HepG2 (cell line): ENCODE results near the gene NDUFB11. TPM values are rescaled to one million over a fixed set of nuclear protein-coding genes. Genes with fewer than 3 reads are reported as not detected.

ENCODE experiments used
- BRCA1 ChIP-seq: sonication (generic); formaldehyde crosslinking; IDR thresholded peaks from 2 replicates; pipeline ENCODE4 v1.4.0; 2020; ENCODE audit warnings: missing genetic modification reagents
- FOXA1 ChIP-seq, 2 experiments: fragments of 450-650 bp in 1 of 2; sonication (generic) in 1 of 2; formaldehyde crosslinking in 1 of 2; IDR thresholded peaks; 2 replicates each; pipeline versions ENCODE4 v1.4.0 to v1.6.1; 2016 to 2020; ENCODE audit warnings: missing genetic modification reagents in 1 of 2
- IRF2 ChIP-seq: IDR thresholded peaks from 2 replicates; pipeline ENCODE4 v1.6.1; 2018; ENCODE audit warnings: missing genetic modification reagents, missing compliant biosample characterization
- KDM4B ChIP-seq: sonication (generic); formaldehyde crosslinking; IDR thresholded peaks from 2 replicates; pipeline ENCODE4 v1.4.0; 2020; ENCODE audit warnings: missing genetic modification reagents
- KLF6 ChIP-seq: IDR thresholded peaks from 2 replicates; pipeline ENCODE4 v1.8.0; 2016; ENCODE audit warnings: missing biosample characterization, missing genetic modification reagents
- MIER2 ChIP-seq: IDR thresholded peaks from 2 replicates; pipeline ENCODE4 v1.6.1; 2016; ENCODE audit warnings: missing biosample characterization, missing genetic modification reagents
- MIXL1 ChIP-seq: IDR thresholded peaks from 2 replicates; pipeline ENCODE4 v1.6.1; 2016
- NCOA2 ChIP-seq: sonication (generic); formaldehyde crosslinking; IDR thresholded peaks from 2 replicates; pipeline ENCODE4 v1.8.0; 2022; ENCODE audit warnings: inconsistent platforms
- NFIC ChIP-seq: IDR thresholded peaks from 2 replicates; pipeline ENCODE4 v1.6.1; 2012; ENCODE audit warnings: mild to moderate bottlenecking, low read length, inconsistent platforms
- NFKB2 ChIP-seq: sonication (generic); formaldehyde crosslinking; IDR thresholded peaks from 2 replicates; pipeline ENCODE4 v1.4.0; 2020; ENCODE audit warnings: missing genetic modification reagents, borderline replicate concordance
- PHB2 ChIP-seq: fragments of 450-650 bp; IDR thresholded peaks from 2 replicates; pipeline ENCODE4 v1.6.1; 2018; ENCODE audit not compliant: partially characterized antibody
- RORA ChIP-seq: sonication (generic); formaldehyde crosslinking; IDR thresholded peaks from 2 replicates; pipeline ENCODE4 v1.5.0; 2020; ENCODE audit warnings: mild to moderate bottlenecking, missing genetic modification reagents, moderate library complexity
- SALL1 ChIP-seq: sonication (generic); formaldehyde crosslinking; IDR thresholded peaks from 2 replicates; pipeline ENCODE4 v1.8.0; 2022; ENCODE audit warnings: mild to moderate bottlenecking, missing genetic modification reagents
- SRF ChIP-seq: IDR thresholded peaks from 2 replicates; pipeline ENCODE4 v1.6.1; 2011; ENCODE audit warnings: mild to moderate bottlenecking, low read depth, low read length, moderate library complexity
- TOPORS ChIP-seq: sonication (generic); formaldehyde crosslinking; IDR thresholded peaks from 2 replicates; pipeline ENCODE4 v1.8.0; 2023; ENCODE audit warnings: mild to moderate bottlenecking, missing genetic modification reagents
- YEATS4 ChIP-seq: sonication (generic); formaldehyde crosslinking; IDR thresholded peaks from 2 replicates; pipeline ENCODE4 v1.4.0; 2020; ENCODE audit warnings: missing genetic modification reagents, borderline replicate concordance
- ZNF296 ChIP-seq: sonication (generic); formaldehyde crosslinking; conservative IDR thresholded peaks from 2 replicates; pipeline ENCODE4 v1.5.0; 2020; ENCODE audit warnings: mild to moderate bottlenecking, missing genetic modification reagents
- ZNF709 ChIP-seq: sonication (generic); formaldehyde crosslinking; IDR thresholded peaks from 2 replicates; pipeline ENCODE4 v1.5.0; 2020; ENCODE audit warnings: mild to moderate bottlenecking, missing genetic modification reagents
- ZNF766 ChIP-seq: sonication (generic); formaldehyde crosslinking; IDR thresholded peaks from 2 replicates; pipeline ENCODE4 v1.5.0; 2020; ENCODE audit warnings: missing genetic modification reagents, borderline replicate concordance
- ZSCAN20 ChIP-seq: sonication (generic); formaldehyde crosslinking; IDR thresholded peaks from 2 replicates; pipeline ENCODE4 v1.4.0; 2020; ENCODE audit warnings: missing genetic modification reagents, mild to moderate bottlenecking, borderline replicate concordance
- ZSCAN30 ChIP-seq: sonication (generic); formaldehyde crosslinking; IDR thresholded peaks from 2 replicates; pipeline ENCODE4 v1.5.0; 2020; ENCODE audit warnings: mild to moderate bottlenecking, missing genetic modification reagents
- polyA plus RNA-seq, 8 experiments: library from polyadenylated mRNA; depleted of rRNA in 3 of 8; stranded (reverse) in 7 of 8; unstranded in 1 of 8; fragments of >200 nt; fragmentation: Illumina TruSeq in 4 of 8; extraction: Trizol in 4 of 8; gene quantifications; 2 replicates each; pipeline versions ENCODE4 v1.2.1 to v1.2.3, GENCODE V29; 2011 to 2016; ENCODE audit warnings: low read depth in 4 of 8, missing spikeins in 1 of 8, mixed read lengths in 1 of 8; ENCODE audit not compliant: insufficient read depth in 1 of 8
- total RNA-seq, 5 experiments: library from RNA; depleted of rRNA; stranded (reverse); fragments of >200 nt; fragmentation: Illumina TruSeq; extraction: Trizol; gene quantifications; 2 replicates each; pipeline ENCODE4 v1.2.3, GENCODE V29; 2016; ENCODE audit warnings: low read depth in 1 of 5
- TF ChIP-seq, protein P1 (sequence below), 2 experiments: IDR thresholded peaks; 2 replicates each; pipeline ENCODE4 v1.6.1; 2011 to 2012; ENCODE audit warnings: low read length in 2 of 2, borderline replicate concordance in 1 of 2, low read depth in 1 of 2, mild to moderate bottlenecking in 1 of 2, moderate library complexity in 1 of 2
- TF ChIP-seq, protein P2 (sequence below): sonication (generic); formaldehyde crosslinking; IDR thresholded peaks from 2 replicates; pipeline ENCODE4 v1.5.1; 2020; ENCODE audit warnings: mild to moderate bottlenecking, missing genetic modification reagents, moderate library complexity
- TF ChIP-seq, protein P3 (sequence below): sonication (generic); formaldehyde crosslinking; IDR thresholded peaks from 2 replicates; pipeline ENCODE4 v1.4.0; 2020; ENCODE audit warnings: mild to moderate bottlenecking, missing genetic modification reagents

The NDUFB11 gene
- total and polyA plus RNA-seq, 2 of the 13 experiments (the other 11 are each of a cell fraction or from before 2014, with no cell fraction given): 46.6 to 100 TPM

DNA sequence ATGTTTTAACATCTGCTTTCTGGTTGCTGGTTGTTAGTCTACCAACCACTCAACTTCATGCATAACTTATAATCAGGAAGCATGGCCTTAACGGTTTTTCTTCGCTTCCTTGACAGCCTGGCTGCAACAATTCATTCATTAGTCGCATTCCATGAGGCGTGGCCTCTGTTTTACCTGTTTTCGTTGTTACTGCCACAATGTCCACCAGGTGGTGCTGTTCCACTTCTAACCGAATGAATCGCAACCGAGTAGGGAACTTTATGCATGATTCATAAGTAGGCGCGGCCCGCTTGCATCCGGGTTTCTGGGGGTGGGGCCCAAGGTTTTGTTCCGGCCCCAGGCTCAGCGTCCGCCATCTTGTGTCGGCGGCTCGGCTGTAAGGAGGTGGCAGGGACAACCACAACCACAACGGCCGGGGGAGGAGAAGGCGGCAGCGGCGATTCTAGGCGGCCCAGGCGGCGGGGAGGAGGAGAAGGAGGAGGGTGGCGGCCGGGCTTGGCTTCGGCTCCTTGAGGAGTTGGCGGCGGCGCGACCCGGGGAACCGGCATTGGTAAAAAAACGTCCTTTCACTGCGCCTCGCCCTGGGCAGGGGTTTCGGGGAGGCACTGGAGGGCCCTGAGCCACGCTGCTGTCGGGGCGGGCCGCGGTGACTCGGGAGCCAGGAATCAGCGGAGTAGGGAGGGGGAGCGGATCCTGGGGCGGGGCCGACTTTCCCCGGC lies 49.1 kb upstream of the NDUFB11 start, which contains the start of gene UBA1 (continued):
- TF ChIP-seq FOXA1 (IDR thresholded peaks at IDR 0.05) (no peak), FOXA1 (CRISPR knock-in tag; IDR thresholded peaks at IDR 0.05) (no peak), NCOA2 (CRISPR knock-in tag) (no peak), SRF (no peak), IRF2 (CRISPR knock-in tag) (no peak), ZSCAN20 (CRISPR knock-in tag) (no peak), NFIC (no peak), TOPORS (CRISPR knock-in tag) (no peak), ZNF766 (CRISPR knock-in tag) (no peak), YEATS4 (peak; percentile 57; the same call in 1 of the 2 replicates), PHB2 (no peak), MIER2 (CRISPR knock-in tag) (no peak), NFKB2 (CRISPR knock-in tag) (no peak), ZNF709 (CRISPR knock-in tag) (no peak), RORA (CRISPR knock-in tag) (no peak), SALL1 (CRISPR knock-in tag) (peak; percentile 55; the same call in 1 of the 2 replicates), MIXL1 (CRISPR knock-in tag) (no peak), BRCA1 (CRISPR knock-in tag) (no peak), ZNF296 (CRISPR knock-in tag) (no peak), KDM4B (CRISPR knock-in tag) (no peak), ZSCAN30 (no peak), KLF6 (CRISPR knock-in tag) (0 out of 2 replicates have a peak, but pooled peaks have one; percentile 48)
- TF ChIP-seq, protein P1, sequence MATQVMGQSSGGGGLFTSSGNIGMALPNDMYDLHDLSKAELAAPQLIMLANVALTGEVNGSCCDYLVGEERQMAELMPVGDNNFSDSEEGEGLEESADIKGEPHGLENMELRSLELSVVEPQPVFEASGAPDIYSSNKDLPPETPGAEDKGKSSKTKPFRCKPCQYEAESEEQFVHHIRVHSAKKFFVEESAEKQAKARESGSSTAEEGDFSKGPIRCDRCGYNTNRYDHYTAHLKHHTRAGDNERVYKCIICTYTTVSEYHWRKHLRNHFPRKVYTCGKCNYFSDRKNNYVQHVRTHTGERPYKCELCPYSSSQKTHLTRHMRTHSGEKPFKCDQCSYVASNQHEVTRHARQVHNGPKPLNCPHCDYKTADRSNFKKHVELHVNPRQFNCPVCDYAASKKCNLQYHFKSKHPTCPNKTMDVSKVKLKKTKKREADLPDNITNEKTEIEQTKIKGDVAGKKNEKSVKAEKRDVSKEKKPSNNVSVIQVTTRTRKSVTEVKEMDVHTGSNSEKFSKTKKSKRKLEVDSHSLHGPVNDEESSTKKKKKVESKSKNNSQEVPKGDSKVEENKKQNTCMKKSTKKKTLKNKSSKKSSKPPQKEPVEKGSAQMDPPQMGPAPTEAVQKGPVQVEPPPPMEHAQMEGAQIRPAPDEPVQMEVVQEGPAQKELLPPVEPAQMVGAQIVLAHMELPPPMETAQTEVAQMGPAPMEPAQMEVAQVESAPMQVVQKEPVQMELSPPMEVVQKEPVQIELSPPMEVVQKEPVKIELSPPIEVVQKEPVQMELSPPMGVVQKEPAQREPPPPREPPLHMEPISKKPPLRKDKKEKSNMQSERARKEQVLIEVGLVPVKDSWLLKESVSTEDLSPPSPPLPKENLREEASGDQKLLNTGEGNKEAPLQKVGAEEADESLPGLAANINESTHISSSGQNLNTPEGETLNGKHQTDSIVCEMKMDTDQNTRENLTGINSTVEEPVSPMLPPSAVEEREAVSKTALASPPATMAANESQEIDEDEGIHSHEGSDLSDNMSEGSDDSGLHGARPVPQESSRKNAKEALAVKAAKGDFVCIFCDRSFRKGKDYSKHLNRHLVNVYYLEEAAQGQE (IDR thresholded peaks at IDR 0.05; ENCODE audit: borderline replicate concordance in 1 of 2, low read depth in 1 of 2, low read length in 2 of 2): no peak
- TF ChIP-seq, protein P2, sequence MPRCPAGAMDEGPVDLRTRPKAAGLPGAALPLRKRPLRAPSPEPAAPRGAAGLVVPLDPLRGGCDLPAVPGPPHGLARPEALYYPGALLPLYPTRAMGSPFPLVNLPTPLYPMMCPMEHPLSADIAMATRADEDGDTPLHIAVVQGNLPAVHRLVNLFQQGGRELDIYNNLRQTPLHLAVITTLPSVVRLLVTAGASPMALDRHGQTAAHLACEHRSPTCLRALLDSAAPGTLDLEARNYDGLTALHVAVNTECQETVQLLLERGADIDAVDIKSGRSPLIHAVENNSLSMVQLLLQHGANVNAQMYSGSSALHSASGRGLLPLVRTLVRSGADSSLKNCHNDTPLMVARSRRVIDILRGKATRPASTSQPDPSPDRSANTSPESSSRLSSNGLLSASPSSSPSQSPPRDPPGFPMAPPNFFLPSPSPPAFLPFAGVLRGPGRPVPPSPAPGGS (CRISPR knock-in tag): no peak
- TF ChIP-seq, protein P3, sequence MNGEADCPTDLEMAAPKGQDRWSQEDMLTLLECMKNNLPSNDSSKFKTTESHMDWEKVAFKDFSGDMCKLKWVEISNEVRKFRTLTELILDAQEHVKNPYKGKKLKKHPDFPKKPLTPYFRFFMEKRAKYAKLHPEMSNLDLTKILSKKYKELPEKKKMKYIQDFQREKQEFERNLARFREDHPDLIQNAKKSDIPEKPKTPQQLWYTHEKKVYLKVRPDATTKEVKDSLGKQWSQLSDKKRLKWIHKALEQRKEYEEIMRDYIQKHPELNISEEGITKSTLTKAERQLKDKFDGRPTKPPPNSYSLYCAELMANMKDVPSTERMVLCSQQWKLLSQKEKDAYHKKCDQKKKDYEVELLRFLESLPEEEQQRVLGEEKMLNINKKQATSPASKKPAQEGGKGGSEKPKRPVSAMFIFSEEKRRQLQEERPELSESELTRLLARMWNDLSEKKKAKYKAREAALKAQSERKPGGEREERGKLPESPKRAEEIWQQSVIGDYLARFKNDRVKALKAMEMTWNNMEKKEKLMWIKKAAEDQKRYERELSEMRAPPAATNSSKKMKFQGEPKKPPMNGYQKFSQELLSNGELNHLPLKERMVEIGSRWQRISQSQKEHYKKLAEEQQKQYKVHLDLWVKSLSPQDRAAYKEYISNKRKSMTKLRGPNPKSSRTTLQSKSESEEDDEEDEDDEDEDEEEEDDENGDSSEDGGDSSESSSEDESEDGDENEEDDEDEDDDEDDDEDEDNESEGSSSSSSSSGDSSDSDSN: peak; percentile 42; the same call in 1 of the 2 replicates
